NCI-H1048 (cell line): ENCODE measurements around the gene ZNF831.

Experiments
- DNase-seq: peaks from one replicate; lab custom pipeline; 2025; lab: John Stamatoyannopoulos, UW

The ZNF831 gene

GRCh38 chr20:59157531-59157930, 6.1 kb upstream of the ZNF831 start:
- DNase-seq = no peak

DNA sequence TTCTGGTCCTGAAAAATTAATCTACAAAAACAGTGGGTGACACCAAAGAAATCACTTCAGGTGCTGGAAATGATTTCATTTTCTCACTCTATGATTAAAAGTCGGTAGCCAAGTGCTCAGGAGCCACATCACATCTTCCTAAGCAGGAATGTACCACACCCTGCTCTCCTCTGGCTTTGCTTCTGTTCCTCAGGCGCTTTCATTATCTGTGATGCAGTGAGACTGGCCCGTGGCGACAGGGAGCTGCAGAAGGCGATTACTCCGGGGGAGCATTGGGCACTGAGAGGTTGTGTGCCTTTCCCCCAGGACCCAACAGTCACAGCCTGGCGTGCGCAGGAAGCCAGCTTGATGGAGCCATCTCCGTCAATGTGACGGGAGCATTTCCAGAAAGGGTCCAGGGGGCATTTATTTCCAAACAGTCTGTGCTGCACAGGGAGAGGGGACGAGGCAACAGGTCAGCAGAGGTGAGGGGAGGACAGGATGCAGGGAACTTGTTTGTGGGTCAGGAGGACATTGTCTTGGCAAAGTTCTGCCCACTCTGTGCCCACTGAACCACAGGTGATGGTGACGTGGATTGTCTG, 5.6 kb upstream of the ZNF831 start:
- no peak for DNase-seq

- no peak for DNase-seq
Observed at GRCh38 chr20:59158673-59159072, 4.9 kb upstream of the ZNF831 start.

DNA sequence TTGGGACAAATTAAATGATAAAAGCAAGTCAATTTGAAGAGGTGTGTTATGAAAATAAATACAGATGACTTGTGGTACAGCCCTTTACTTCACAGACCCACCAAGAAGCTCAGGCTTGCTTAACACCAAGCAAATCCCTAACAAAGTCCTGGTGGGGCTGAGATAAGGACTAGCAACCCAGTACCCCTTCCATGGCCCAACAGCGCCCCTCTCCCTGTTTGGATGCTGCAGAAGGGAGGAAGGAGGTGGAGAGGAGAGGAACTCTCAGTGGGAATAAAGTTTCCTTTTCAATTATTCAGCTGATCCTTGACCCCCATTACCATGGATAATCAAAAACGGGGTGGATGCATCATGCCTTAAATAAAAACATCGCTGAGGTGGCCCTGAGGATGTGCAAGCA, 4.5 kb upstream of the ZNF831 start:
- no peak for DNase-seq

- no peak for DNase-seq
Observed at GRCh38 chr20:59159493-59160376, 3.9 kb upstream of the ZNF831 start.

- DNase-seq = no peak
Observed at GRCh38 chr20:59160389-59161115, 3.1 kb upstream of the ZNF831 start.

GRCh38 chr20:59161721-59162120, 1.9 kb upstream of the ZNF831 start:
- no peak for DNase-seq

- no peak for DNase-seq
Observed at GRCh38 chr20:59164686-59165391, 1.2 kb downstream of the ZNF831 start.

DNA sequence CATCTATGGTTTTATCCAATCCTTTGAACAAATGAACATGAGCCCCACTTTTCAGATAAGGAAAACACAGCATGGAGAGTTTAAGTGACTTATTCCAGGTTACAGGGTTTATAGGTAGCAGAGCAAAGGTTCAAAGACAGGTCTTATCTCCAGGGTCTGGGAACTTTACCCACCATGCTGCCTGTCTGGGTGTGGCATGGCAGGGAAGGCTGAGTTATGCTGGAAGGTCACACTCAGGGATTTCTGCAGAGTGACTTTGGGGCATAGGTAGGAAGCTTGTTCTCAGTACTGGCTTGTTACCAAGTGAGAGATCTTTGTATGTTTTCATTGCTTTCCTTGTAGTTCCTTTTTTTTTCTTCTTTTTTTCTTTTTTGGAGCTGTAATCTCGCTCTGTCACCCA, 1.8 kb downstream of the ZNF831 start:
- DNase-seq = no peak

GRCh38 chr20:59165891-59166709, 2.5 kb downstream of the ZNF831 start:
- no peak for DNase-seq

- DNase-seq = no peak
Observed at GRCh38 chr20:59170406-59171349, 7.1 kb downstream of the ZNF831 start.

DNA sequence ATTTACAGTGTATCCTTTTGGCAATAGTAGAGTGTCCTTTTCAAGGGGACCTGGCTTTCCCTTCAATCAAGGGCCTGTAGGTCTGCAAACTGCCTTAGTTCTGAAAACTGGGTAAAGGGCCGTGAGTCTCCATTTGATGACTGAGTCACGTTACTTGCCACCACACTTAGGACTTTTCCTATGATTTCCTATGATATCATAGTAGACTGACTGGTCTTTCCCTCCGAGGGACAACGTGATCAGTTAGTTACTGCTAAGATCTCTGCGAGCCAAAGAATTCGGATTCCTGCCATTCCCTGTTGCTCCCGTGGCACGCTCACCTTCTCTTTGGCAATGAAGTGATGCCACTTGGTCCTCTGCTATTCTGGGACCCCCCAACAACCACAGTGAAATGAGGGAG, 8.4 kb downstream of the ZNF831 start:
- no peak for DNase-seq

GRCh38 chr20:59173938-59174491, 10.4 kb downstream of the ZNF831 start:
- no peak for DNase-seq

DNA sequence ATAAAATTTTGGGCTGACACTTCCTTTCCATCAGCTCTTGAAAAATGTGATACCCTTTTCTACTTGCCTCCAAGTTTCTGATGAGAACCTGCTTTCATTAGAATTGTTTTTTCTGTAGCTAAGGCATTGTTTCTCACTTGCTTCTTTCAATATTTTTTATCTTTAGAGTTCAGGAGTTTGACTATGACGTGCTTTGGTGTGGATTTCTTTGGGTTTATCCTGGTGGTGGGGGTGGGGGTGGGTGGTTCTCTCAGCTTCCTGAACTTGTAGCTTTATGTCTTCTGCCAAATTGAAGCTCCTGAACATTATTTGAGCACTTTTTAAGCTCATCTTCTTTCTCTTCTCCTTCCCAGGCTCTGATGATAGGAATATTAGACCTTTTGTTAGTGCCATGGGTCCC, 11.4 kb downstream of the ZNF831 start:
- DNase-seq = no peak

DNA sequence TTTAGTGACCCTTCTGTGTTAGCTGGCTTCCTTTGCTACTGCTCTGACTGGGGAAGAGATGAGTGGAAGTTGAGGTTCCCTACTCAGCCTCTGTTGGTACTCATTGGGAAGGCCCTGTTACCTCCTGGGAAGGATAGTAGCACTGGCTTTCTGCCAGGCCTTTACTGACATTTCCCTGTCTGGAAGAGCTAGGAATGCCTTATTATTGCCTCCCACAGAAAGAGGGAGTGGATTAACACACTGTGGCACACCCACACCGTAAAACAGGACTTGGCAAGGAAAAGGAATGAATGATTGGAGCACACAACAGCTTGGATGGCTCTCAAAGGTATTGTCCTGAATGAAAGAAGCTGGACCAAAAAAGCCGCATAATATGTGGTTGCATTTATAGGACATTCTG, 12.2 kb downstream of the ZNF831 start:
- no peak for DNase-seq

DNA sequence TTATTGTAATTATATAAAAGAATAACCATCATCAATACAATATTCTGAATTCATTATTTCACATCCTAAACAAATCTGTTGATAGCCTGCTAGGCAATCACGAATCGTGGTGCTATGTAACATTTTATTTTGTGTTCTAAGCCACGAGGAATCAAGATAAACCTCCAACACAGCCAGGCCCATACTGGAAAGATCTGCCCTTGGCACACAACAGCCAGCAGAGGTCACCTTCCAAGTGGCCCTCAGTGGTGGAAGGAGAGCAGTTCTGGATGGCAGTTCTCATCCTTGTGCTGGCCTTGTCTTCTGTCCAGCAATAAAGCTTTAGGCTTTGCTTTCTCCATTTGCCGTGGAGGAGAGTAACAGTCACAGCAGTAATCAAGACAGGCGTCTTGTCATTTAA, 13.2 kb downstream of the ZNF831 start:
- no peak for DNase-seq

DNA sequence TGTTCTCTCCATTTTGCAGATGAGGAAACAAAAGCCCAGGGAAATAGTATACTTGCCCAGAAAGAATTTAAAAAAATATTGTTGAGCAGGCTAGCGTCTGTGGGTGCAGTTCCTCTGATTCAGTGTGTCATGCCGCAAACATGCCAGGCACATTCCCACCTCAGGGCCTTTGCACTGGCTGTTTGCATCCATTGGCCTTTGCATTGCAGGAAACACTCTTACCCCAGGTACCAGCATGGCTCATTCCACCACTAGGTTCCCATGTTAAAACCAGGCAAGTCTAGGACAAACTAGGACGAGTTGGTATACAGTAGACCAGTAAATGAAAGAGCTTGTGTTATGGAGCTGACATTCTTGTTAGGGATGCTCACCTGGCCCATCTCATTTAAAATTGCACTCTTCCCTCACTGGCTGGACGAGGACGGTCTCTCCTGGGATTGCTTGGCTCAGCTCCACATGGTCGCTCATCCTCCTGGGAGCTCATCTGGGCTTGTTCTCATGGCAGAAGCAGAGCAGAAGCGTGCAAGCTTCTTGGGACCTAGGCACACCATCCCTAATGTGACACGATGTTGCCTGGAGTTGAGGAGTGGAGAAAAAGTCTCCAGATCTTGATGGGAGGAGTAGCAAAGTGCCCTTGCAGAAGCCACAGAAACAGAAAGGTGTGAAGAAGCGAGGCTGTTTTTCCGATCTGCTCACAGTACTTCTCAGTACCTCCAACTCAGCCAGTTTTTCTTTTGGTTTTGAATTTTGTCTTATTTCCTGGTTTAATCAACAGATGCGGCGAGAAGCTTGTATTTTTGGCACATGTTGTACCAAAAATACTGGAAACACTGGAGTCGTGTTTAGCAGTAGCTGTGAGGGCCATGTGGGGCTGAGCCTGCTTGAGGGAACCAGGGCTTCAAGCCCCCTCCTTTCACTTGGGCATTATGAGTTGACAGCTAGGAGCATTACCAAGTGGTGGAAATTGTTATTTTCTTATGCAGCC, 13.9 kb downstream of the ZNF831 start:
- DNase-seq = no peak

DNA sequence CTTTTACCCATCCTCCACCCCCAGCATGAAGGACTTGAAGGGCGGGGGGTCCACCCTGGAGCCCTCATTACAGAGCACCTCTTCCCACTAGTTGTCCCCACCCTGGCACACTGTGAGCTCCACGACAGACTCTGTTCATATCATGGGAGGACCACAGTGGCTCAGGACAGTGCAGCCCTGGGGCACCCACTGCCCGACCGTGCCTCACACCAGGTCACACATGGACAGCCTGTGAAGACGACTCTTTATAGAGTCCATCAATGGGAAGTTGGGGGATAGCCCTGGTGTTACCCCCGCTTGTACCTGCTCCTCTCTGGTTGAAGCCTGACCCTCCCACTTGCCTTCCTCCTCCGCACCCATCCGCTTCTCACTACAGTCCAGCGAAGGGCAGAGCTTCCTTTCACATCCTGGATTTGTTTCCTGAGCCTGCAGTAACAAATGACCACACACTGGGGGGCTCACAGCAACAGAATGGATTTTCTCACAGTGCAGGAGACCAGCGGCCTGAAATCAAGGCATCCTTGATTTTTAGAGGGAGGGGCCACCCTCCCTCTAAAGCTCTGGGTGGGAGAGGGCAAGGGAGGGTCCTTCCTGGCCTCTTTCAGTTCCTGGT, 15.5 kb downstream of the ZNF831 start:
- DNase-seq = no peak
